Measurements from ENCODE around the gene MCRS1.
"Not testable (repeated sequence)": the region's sequence is repeated elsewhere in the genome, so short reads cannot be mapped to it uniquely, and the experiment has no call there.

The MCRS1 gene

DNA sequence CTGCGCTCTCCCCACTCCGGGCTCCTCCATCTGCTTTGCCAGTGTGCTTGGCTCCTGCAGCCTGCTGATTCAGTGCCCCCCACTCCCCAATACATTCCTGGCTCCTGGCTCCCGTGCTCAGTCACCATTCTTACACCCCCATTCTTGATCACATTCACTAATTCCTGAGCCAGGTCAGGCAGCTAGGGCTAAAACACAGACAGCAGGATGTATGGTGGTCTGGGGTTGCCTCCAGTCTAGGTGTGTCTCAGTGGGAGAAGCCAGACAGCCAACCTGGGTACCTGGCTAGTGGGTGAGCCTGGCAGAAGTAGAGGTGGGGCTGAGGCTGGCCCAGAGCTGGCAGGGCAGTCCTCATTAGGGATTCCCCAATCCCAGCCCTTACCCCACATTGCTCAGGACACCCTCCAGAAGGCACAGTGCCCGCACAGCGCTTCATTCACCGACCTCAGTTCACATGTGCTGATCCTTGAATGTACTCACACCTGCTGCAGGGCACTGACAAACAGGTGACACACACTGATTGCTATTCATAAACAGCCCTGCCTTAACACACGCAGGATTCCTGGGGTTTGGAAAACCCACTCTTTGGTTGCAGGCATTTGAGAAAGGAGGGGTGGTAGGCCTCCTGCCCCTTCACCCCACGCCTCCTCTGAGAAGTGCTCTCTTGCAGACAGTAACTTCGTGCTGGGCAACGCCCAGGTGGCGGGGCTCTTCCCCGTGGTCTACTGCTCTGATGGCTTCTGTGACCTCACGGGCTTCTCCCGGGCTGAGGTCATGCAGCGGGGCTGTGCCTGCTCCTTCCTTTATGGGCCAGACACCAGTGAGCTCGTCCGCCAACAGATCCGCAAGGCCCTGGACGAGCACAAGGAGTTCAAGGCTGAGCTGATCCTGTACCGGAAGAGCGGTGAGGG is 27.5 kb downstream of the MCRS1 start:
- no peak for DNase-seq

DNA sequence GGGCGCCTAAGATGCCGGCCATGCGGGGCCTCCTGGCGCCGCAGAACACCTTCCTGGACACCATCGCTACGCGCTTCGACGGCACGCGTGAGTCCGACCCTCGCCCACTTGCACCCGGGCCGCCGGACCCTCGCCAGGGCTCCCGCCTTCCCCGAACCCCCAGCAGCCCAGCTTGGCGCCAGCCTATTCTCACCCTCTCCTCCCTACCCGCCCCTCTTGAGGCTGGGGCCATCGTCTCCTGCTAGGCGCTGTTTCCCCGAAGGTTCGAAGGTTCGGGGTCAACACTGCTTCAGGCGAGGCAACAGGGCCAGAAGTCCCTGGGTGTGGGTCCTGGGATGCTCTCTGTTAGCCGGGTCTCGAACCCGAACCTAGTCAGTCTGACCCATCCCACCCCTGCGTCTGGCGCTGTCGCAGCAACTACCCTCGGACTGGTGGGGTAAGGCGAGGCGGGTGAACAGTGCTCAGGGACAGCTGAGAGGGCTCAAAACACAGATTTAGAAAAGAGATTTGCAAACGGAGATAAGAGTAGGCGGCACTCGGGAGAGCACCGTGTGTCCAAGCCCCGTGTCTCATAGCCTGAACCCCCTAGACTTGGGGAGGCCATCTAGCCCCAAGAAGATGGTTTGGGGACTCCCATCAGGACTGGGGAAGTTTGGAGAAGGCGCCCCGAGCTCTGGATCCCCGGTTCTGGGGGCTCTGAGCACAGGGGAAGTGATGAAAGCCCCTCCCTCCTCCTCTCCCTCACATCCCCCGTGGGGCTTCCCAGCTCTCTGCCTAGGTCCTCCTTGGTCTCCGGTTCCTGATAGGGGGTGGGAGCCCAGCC is 28.3 kb downstream of the MCRS1 start:
- DNase-seq, result no peak

DNA sequence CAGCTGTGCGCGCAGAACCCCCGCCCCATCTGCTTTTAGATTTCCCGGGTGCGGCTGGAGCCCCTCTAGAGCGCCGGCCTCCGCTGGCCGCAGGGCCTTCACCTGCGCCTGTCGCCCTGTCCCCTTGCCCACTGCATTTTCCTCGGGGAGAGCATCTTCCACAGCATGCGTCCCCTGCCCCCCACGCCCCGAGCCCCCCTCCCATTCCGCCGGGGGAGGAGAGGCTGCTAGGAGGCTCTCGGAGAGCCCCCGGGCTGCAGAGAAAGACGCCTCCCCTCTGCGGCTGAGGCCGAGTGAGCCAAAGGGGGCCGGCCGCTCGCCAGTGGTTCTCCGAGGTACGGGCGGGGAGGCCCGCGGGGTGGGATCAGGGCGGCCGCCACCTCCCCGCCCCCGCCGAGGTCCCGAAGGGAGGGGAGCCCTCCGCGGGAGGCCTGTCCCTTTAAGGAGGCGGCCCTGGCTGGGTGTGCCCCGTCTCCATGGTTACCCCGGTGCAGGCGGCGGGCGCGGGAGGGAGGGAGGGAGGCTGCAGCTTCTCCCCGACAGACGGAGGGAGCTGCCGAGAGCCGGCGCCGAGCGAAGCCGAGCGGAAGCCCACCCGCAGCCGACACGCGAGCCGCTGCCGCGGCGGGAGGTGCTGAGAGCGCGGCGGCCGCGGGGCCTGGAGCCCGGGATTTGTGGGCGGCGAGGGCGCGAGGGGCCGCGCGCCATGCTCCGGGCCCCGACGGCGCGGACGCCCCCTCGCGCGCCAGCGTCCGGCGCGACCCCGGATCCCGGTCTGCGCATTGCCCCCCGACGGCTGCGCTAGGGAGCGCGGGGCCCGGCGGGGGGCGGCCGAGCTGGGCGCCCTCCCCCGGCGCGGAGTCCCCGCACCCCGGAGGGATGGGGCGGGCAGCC is 29.2 kb downstream of the MCRS1 start, which contains the start of gene KCNH3:
Gene KCNH3, plus strand, starts transcription at position 521 of the 894 bp plus-strand sequence. CDS start 387 bp downstream, outside the sequence.
- peak; percentile 87 for DNase-seq

DNA sequence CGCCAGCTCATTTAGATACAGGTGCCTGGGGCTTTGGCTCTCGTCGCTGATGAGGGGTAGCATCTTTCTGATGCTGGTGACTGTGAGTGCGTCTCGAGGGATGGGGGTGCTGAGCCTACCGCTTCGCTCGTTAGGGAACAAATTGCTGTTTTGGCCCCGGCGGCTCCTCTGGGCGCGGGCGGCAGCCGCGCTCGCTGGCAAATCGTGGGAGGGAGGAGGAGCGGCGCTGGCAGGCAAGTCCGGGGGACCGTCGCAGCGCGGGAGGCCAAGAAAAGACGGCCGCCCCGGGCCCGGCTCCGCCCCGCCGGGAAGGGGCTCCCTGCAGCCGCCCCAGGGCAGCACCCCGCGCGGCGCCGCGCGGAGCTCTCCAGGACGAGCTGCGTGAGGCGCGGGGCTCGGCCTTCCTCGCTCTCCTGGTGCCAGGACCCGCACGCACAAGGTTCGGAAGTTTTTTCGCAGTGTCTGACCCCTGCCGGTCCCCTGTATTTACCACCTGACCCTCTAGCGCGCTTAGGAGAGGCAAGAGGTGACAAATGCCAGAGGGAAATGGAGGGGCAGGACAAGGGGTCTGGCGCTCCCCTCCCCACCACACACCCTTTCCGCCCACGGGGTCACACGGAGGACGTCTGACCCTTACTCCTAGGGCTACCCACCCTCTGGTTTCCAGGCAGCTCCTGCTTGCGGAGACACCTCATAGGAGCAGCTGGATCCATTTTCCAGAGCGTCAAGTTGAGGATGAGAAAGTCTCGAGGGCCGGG is 30.0 kb downstream of the MCRS1 start:
- no peak for DNase-seq

DNA sequence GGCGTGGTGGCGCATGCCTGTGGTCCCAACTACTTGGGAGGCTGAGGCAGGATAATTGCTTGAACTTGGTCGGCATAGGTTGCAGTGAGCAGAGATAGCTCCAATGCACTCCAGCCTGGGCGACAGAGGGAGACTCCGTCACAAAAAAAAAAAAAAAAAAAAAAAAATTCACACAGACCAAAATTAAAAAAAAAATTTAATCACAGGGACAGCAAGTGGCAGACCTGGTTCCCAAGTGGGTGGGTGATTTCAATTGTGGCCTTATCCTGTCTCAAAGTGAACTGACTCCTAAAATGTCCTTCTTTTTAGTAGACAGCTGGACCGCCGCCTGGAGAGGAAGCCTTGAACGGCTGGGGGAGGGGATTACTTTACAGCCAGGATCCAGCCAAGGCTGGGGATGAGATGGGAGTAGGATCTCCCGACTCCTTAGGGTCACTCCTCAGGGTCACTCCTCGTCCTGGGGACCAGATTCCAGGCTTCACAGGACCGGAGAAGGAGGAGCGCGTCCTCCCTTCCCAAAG is 30.7 kb downstream of the MCRS1 start:
- no peak for DNase-seq

DNA sequence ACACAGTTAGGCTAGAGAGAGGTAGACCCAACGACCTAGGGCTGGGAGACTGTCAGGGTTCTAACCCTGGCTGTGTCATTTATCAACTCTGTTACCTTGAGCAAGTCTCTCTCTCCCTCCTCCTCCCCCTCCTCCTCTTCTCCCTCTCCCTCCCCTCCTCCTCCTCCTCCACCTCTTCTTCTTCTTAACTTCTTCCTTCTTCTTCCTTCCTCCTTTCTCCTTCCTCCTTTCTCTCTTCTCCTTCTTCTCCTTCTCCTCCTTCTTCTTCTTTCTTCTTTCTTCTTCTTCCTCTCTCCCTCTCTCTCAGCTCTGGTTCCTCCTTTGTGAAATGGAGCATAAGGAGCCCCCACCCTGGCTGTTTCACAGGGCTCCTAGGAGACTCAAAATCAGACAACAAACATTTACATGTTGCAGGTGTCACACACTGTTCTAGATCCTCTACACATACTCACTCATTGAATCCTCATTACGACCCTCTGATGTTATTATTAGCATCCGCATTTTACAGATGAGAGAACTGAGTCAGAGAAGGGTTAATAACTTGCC is 31.3 kb downstream of the MCRS1 start:
- DNase-seq, result no peak

DNA sequence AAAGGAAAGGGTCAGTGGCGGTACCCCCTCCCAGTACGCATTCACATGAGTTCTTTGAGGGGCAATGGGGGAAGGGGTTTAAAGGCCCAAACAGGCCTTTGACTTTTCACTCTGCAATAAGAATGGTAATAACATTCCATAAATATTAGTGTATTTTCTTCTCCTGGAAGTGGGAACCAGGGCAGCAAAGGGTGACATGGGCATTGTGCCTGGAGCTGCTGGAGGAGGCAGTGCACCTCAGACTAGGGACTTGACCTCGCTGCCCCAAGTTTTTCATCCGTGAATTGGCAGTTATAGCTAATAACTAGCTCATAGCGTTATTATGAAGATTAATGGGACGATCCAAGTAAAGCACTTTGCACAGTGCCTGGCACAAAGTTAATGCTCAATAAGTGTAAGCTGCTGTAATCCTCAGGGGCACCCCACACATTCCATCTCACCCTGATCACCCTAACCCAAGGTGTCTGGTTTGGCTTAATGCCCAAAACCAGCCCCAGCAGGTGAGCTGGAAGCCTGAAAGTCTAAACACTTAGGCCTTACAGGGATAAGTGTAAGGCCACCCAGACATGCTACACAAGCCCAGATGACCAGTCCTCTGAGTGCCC is 31.9 kb downstream of the MCRS1 start:
- no peak for DNase-seq

DNA sequence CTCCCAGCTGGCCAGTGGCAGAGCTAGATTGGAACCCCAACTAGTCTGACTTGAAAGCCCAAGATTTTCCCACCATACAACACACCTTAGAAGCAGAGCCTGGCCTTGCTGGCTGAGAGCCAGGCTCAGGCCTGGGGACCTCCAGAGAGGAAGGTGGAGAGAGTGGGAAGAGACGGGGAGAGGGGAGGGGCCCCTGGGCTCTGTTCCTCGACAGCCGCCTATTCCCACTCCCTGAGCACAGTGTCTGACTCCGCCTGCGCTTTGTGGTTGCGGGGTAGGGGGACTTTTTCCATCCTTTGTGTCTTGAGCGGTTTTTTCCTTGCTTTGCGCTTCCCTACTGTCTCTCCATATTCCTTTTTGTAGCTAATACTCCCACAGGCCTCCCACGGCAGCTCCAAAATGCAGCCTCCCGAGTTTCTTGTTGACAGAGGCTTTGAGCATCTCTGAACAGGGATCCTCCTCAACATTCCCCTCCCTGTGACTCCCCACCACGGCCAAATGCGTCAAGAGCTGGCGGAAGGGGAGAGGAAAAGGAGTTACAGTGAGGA is 33.1 kb downstream of the MCRS1 start:
- DNase-seq, result peak; percentile 21

DNA sequence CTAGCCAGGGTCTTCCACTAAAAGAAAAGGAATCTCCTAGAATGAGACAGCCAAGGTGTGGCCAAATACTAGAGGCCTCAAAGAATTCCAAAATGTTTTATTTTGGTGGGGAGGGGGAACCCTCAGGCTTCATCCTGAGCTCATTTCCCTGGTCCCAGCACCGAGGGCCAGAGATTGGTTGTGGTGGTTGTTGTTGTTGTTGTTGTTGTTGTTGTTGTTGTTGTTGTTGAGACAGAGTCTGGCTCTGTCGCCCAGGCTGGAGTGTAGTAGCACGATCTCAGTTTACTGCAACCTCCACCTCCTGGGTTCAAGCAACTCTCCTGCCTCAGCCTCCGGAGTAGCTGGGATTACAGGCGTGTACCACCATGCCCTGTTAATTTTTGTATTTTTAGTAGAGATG is 33.8 kb downstream of the MCRS1 start:
- not testable (repeated sequence) for DNase-seq

DNA sequence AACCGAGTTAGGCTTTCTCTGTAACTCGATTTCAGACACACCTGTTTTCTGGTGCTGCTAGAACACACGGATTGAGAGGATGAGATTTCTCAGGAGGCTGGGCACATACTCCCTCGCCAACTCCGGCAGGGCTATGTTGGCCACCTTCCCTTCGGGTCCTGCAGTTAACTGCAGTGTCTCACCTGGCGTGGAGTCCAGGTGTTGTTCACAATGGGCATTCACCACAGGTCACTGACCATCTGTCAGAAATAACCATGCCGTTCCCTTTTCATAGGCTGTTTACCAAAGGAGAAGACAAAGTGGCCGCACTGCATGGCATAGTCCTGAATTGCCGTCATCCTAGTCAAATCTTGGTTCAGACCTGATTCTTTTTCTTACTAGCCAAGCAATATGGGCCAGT is 34.6 kb downstream of the MCRS1 start:
- DNase-seq, result no peak

DNA sequence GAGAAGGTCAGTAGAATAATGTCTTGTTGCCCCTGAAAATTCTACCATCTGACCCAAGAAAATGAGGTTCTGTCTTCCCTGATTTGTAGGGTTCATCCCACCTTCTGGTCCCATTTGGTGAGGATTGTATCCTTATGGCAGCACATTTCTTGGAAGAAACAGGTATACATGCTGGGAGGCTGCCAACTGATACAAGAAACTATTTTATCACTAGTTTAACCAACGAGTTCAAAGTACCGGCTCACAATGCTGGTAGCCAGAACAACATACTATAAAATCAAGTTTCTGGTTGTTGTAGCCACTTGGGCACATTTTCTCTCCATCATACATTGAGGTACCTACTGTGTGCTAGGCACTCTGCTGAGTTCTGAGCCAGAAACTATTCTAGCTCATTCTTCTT is 36.2 kb downstream of the MCRS1 start:
- no peak for DNase-seq

DNA sequence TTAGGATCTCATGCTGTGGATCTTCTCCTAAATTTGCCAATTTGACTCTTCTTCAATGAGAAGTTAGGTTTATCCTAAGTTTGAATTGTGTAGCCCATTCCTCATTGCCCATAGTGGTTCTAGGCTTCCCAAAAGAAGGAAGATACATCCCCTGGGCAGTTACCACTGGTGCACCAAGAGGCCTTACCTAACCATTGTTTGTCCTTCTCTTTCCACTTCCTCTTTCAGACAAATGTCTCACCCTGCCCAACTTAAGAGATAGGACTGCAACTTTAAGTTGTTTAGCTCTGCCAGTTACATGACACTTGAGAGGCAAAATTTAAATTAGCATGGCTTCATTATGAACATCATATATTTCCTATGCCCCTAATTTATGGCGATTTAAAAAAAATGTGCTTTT is 38.5 kb downstream of the MCRS1 start:
- DNase-seq, result no peak

DNA sequence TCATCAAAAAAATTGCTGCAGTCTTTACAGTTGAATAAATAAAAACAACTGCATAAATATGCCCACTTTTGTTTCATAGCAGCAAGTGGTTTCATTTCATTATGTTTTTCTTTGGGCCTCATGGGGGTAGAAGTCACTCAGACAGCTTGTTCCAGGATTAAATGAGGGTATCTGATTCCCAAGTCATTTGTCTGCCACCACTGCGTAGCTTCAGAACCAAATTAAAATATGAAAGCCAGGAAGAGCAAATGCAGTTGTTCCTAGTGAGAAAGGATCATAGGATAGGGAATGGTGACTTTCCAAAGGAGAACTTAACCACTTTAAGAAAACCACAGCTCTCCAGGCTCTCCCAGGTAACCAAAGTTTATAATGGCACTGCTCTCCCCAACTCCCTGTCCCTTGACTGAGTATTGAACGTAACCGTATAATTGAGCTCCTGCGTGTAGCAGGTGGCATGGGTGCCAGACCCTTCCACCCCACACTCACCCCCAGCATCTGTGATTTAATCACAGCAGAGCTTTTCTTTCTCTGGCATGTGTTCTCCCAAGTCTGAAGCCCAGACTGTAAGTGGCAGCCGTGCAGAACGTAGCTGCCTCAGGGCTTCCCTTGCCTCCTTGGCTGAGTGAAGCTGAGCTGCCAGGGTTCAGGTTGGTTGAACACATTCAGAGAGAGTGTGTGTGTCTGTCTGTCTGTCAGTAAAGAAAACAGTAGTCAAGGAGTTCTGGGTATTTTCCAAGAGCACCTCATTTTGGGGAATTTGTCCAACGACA is 40.4 kb downstream of the MCRS1 start:
- DNase-seq, result no peak

DNA sequence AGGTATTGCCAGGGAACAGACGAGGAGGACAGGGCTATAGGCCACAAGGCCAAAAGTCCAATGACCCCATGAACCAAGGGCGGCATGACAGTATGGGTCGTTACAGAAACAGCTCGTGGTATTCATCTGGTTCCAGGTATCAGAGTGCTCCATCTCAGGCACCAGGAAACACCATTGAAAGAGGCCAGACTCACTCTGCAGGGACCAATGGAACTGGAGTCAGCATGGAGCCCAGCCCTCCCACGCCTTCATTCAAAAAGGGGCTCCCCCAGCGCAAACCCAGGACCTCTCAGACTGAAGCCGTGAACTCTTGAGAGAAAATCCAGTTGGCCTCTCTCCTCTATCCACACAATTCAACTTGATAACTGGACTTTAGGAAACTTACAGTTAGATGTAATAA is 42.0 kb downstream of the MCRS1 start:
- DNase-seq, result no peak

DNA sequence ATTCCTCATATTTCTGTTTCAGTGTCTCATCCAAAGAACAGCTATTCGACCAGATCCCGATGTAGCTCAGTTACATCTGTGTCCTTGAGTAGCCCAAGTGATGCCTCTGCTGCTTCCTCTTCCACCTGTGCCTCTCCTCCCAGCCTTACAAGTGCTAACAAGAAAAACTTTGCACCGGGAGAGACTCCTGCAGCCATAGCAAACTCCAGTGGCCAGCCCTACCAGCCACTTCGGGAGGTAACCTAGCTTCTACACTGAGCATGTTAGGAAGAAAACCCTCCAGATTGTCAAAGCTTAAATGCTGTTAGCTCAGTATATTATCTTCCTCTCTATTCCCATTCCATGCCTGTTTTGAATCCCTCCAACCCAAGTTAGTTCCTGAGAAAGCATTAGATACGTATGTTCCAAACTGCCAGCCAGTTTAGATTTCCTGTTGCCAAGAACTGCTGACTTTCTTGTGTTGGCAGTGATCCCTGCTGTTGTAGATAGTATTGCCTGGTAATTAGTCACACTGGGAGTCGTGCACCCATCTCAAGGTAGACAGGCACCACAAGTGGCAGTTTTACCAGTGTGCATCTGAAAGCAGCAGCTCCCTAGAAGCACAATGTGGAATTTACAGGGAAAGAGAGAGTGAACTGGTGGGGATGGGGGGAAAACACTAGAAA is 43.1 kb downstream of the MCRS1 start:
- no peak for DNase-seq

DNA sequence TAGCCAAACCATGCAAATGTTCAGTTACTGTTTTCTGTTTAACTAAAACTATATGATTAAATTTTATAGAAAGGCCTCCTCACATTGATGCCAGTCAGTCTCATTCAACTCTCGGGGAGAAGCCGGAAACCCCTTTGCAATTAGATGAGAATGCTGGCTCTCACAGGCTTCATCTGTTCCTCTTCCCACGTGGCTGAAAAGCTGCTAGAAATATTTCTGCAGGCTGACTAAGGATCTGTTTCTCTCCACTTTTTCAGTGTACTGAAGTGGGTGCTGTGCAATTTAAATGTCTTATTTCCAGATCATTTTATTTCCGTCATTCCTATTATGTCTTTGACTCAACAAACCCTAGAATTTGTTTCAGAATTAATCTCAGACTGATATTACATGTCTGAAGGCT is 46.6 kb downstream of the MCRS1 start:
- DNase-seq, result no peak

DNA sequence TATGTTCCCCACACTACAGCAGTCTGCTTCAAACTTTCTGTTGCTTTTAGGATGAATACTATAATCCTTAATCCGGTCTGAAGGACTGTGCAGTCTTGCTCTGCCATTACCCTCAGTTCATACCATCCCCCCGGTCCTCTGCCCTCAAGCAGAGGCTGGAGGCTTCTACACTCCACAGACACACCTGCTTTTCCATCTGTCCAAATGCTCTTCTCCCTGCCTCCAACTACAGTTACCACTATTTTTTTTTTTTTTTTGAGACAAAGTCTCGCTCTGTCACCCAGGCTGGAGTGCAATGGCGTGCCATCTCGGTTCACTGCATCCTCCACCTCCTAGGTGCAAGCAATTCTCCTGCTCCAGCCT is 48.4 kb downstream of the MCRS1 start:
- no peak for DNase-seq

DNA sequence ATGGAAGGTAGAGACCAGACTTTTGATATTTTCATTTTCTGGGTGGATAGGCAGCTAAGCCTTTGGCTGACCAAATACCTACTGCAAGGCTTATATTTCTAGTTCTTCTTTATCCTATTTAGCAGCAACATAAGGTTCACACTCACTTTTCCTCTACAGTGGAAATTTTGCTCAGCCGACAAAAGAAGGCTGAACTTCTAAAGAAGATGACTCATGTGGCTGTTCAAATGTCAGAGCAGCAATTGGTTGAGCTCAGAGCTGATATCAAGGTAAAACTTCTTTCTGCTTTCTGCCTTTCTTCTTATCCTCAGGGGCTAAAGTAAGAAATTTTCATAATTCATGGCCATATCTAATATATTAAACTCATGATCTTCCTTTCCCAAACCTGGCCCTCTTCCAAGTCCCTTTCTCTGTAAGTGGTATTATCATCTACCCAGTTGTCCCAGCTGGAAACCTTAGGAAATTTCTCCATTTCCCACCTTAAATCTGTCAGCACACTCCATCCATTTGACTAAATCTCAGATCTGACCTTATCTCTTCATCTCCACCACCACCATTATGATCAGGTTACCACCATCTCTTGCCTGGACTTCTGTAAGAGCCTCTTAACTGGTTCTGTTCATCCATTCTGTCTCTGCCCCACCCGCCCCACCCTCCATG is 48.9 kb downstream of the MCRS1 start:
- no peak for DNase-seq

DNA sequence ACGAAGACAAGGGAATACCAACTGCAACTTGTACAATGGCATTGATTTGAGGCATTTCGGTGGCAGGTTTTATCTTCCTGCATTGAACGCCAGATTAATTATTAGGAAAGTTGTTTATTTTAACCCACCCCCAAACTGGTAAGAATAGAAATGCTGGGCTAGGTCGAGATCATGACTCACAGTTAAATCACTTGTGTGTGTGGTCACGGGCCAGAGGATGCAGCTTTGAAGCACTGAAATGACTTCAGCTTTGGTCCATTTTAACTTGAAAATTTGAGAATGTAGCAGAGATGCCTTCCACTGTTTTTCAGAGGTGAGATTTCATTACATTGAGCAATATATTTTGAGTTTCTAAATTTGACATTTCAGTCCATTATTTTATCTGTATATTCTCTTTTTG is 52.7 kb downstream of the MCRS1 start:
- DNase-seq, result no peak

Data from femur (tissue), 1 donor.